CD4-positive, alpha-beta T cell treated with Interleukin-15 for 4 hours (primary cell): ENCODE results near the gene MARCHF10.
"Not testable (repeated sequence)": the region's sequence is repeated elsewhere in the genome, so short reads cannot be mapped to it uniquely, and the experiment has no call there.

Source experiments
- DNase-seq: peaks from one replicate; pipeline ENCODE4 v3.0.0-alpha.2; 2020; ENCODE audit warnings: low spot score

MARCHF10 gene, protein sequence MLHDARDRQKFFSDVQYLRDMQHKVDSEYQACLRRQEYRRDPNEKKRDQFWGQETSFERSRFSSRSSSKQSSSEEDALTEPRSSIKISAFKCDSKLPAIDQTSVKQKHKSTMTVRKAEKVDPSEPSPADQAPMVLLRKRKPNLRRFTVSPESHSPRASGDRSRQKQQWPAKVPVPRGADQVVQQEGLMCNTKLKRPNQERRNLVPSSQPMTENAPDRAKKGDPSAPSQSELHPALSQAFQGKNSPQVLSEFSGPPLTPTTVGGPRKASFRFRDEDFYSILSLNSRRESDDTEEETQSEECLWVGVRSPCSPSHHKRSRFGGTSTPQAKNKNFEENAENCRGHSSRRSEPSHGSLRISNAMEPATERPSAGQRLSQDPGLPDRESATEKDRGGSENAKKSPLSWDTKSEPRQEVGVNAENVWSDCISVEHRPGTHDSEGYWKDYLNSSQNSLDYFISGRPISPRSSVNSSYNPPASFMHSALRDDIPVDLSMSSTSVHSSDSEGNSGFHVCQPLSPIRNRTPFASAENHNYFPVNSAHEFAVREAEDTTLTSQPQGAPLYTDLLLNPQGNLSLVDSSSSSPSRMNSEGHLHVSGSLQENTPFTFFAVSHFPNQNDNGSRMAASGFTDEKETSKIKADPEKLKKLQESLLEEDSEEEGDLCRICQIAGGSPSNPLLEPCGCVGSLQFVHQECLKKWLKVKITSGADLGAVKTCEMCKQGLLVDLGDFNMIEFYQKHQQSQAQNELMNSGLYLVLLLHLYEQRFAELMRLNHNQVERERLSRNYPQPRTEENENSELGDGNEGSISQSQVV

DNA sequence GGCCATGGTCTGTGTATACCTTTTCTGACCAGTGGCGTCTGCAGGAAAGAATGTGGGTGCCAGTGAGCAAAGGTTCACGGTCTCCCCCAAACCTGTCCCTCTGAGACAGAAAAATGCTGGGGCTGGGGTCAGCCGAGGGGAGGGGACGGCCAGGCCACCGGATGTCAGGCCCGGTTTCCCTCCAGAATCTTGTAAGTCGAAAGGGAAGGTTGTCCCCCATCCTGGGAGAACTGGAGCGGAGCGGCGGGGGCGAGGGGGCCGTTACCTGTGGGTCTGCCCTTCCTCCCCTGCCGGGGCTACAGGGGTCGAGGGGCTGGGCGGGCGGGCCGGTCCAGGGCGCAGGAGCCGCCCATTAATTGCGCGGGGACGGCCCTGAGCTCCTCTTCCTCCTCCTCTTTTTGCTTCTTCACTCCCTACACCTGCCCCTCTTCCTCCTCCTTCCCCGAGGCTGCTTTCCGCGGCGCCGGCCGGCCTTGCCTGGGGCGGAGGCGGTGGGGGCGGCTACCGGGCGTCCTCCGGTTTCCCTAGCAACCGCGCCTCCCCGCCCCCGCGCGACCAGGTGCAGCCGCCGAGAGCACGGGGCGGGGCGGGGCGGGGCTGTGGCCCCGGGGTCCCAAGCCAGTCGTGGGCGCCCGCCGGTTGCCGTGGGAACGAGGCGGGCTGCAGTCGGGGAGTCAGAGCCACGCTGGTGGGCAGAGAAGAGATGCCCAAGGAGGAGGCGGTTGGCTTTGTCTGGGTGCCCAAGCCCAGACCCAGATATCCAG lies at the start of gene MARCHF10:
Gene MARCHF10 (minus strand): TSS at position 503 of the 764 bp plus-strand sequence. CDS start 6,579 bp downstream, outside the sequence.
- no peak for DNase-seq

DNA sequence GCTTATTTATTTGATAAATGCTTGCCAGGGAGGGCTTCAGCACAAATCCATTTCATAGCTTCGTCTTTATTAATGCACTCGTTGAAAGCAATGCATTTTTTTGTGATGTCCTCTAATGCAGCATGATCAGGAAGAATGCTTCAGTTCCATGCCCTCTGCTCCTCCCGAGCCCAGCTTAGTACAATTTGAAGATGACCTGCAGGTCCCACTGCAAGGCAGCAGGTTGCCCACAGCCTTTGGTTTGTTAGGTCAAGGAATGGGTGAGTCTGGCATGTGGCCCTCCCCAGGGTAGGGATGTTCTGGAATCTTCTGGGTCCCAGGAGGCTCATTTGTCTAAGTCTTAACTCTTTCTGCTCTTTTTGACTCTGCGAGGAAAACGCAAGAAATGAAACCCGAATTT lies 49.4 kb upstream of the MARCHF10 start:
- DNase-seq: no peak

DNA sequence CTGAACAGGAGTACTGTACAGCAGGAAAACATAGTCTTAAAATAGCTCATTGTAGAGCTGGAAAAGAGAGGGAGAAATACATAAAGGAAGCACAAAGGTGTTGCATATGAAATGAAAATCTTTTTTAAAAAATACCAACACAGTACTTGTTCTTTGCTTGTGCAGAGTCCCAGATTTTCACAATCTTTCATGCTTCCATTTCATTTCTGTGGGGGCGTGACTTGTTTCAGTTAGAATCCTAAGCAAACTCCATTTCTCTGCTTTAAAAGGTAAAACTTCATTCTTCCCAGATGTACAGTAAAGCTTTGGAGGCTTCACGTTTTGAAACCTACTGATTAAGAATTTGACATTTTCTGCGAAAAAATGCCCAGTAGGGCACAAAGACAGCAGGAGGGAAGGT lies 48.5 kb upstream of the MARCHF10 start:
- DNase-seq: no peak

DNA sequence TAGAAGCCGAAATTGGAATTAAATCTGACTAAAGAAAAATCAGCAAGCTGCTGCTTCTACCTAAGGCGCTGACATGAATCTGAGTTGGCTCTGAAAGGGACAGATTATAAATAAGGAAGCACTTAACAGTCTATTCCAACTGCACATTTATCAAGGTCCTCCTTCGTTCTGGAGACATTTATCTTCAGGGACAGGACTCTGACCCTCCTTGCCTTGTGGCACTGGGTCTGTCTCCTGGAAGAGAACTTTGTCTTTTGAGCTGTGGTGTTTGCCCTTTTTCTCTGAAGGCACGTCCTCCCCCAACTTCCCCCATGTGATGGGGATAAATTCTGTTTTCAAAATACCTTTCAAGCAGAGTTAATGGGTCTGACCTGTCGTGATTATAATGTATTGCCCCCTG lies 47.0 kb upstream of the MARCHF10 start:
- DNase-seq: no peak

DNA sequence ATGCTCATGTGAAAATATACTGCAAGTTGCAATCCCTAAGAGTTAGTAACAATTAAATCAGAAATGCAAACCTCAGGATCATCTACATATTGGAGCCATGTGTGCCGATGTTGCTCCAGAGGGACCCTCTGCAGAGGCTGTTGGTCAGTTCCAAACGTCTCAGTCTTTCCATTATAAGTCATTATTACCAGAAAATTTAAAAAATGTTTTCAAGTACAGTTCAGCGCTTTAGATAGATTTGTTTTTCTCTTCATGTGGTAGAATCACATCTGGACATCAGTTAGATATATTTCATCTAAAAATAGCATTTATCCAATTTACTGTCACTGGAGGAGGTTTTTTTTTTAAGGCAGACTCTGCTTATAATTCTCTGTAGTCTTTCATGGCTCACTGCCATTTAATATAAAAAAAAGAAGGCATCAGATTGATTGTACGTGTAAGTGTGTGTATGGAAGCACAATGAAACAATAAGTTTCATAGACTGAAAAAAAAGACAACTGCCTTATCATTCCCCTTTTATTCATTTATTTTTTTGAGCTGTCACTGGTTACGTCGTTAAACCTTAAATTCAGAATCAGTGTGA lies 46.1 kb upstream of the MARCHF10 start:
- no peak for DNase-seq

DNA sequence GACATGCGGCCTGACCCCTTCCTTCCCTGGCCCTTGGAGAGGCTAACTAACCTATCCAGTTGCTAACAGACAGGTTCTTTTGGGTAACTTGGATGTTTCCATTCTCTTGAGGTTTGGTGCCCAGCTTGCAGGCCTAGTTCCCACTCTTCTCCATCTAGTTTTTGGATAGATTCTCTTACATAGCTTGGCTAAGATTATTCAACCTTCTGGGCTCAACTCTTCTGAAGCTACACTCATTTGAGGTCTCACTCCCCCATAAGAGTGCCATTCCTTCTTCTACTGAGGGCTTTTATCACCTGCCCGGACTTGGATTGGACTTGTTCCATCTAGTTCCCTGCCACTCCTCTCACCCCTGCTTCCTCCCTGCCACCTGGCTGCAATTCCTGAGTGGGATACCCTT lies 44.1 kb upstream of the MARCHF10 start:
- DNase-seq: no peak

DNA sequence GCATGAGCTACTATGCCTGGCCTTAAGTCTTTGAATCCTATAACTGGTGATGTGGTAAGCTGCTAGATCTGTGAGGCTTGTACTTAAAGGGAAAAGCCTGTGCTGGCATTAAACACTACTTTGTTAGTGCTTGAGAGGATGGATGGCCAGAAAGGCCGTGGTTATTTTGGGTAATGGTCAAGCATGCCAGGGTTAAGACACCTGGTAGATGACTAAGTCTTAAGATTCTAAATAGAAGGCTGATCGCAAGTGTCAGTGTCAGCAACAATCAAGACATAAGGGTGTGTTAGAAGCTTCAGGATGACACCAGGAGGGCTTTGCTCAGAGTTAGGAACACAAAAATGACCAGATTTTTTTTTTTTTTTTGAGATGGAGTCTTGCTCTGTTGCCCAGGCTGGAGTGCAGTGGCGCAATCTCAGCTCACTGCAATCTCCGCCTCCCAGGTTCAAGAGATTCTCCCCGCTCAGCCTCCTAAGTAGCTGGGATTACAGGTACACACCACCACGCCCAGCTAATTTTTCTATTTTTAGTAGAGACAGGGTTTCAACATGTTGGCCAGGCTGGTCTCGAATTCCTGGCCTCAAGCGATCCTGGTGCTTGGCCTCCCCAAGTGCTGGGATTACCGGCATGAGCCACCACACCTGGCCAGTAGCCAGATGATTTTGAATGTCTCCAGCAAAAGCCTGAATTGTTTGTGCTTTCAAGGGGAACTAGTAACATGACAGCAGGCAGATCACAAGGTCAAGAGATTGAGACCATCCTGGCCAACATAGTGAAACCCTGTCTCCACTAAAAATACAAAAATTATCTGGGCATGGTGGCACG lies 41.7 kb upstream of the MARCHF10 start:
- DNase-seq: not testable (repeated sequence)

DNA sequence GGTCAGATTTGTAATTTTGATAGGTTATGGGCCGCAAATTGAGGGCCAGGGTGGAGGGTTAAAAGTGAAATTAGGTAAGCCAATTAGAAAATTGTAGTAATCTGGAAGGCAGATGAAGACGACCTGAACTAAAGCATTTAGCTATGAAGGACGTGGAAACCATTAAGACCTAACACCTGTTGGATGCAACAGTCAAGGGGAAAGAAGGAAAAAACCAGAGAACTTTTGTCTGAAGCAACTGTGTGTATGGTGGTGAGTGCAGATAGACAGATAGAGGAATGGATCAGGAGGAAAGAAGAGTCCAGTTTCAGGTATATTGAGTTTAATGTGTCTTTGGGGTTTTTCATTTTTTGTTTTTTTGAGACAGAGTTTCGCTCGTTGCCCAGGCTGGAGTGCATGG lies 40.2 kb upstream of the MARCHF10 start:
- DNase-seq: no peak

DNA sequence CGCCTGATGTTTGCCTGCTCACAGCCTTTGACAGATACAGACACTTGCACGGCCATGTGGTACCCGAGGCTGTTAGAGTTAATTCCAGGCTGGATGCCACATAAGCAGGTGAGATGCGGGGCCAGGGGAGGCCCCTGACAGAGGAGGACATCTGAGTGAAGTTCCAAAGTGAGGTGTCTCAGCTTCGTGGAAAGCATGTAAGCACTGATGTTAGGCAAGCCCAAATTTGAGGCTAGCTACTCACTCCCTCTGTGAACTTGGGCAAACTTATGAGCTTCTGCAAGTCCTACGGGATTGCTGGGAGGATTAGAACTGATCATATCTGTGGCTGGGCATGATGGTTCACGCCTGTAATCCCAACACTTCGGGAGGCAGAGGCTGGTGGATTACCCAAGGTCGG lies 39.3 kb upstream of the MARCHF10 start:
- no peak for DNase-seq

DNA sequence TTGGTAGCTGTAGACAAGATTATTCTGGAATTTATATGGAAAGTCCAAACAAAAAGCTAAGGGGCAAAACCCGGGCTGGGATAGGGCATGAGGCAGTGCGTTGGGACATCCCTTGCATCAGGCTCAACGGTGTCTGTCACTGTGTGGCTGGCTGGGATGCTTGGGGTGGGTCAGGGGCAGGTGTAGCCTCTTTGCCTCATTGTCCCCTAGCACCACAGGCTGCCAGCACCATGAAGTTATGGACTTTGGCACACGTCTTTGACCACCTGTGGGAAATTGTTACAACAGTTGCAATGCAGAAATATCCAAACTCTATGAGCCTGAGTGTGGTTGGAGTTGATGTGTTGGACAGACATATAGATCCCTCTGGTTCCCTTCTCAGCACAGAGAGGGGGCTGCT lies 32.8 kb upstream of the MARCHF10 start:
- DNase-seq: no peak

DNA sequence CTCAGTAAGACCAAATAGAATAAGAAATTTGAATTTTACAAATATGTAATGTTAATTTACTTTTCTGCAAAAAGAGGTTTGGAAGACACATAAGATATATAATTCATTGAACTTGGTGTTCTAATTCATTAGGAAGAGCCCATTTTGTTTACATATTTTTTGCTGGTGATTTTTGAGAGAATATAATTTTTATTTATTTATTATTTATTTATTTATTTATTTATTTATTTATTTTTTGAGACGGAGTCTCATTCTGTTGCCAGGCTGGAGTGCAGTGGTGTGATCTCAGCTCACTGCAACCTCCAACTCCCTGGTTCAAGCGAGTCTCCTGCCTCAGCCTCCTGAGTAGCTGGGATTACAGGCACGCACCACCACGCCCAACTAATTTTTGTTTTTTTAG lies 25.7 kb upstream of the MARCHF10 start:
- DNase-seq: not testable (repeated sequence)

DNA sequence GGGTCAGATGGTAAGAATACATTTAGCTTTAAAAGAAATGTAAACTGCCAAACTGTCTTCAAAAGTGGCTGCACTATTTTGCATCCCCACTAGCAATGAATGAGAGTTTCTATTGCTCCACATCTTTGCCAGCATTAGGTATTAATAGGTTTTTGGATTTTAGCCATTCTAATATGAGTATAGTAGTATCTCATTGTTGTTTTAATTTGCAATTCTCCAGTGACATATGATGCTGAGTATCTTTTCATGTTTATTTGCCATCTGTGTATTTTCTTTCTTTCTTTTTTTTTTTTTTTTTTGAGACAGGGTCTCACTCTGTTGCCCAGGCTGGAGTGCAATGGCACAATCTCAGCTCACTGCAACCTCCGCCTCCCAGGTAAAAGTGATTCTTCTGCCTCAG lies 24.3 kb upstream of the MARCHF10 start:
- no peak for DNase-seq

DNA sequence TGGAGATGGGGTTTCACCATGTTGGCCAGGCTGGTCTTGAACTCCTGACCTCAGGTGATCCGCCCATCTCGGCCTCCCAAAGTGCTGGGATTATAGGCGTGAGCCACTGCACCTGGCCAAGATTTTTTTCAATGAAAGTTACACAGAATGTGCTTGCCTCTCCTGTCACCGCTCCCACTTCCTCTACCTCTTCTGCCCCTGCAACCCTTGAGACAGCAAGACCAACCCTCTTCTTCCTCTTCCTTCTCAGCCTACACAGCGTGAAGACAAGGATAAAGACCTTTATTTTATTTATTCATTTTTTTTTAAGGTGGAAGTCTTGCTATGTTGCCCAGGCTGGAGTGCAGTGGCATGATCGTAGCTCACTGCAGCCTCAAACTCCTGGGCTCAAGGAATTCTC lies 23.0 kb upstream of the MARCHF10 start:
- DNase-seq: not testable (repeated sequence)

DNA sequence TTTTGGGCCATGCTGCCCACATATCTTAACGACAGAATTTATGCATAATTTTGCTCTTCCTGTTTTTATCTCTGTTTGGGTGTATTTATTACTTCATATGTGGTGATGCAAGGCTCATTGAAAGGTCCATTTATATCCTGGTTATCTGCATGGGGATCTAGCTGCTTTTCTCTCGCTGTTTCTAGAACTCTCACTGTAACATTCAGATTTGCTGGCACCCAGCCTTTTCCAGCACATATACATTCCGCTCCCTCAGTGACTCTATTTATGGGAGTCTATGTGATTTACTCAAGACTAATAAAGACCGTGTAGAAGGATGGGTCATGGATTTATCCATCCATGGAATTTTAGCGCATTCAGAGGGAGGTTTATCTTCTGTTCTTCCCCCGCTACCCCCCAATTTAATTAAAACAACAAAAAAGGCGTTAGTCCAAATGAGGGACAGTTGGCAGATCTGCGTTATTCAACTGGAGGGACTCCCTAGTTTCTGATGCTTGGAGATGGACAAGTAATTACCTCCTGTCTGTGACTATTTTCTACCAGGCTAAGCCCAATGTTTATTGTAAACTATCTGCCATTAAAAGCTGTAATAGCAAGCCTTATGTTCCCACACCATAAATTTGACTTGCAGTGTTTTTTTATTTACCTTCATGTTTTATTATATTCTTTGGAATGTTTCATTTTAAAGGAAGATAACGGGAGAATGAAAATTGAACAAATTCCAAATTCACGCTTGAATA lies 19.8 kb upstream of the MARCHF10 start:
- DNase-seq: no peak

DNA sequence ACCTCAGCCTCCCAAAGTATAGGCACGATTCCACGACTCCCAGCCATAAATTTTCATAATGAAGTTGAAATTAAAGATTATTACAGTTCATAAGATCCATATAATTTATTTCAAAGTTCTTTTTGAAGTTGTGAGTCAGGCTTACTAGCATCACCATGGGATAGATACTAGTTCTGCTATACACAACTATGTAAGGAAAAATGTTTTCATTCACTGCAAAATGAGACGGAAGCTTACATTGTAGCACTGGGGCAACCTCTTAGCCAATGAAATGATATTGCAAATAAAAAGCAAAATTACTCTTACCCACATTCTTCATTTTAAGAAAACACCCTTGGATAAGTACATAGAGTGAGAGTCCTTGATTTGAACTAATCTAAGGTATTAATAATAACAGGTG lies 18.8 kb upstream of the MARCHF10 start:
- DNase-seq: no peak

DNA sequence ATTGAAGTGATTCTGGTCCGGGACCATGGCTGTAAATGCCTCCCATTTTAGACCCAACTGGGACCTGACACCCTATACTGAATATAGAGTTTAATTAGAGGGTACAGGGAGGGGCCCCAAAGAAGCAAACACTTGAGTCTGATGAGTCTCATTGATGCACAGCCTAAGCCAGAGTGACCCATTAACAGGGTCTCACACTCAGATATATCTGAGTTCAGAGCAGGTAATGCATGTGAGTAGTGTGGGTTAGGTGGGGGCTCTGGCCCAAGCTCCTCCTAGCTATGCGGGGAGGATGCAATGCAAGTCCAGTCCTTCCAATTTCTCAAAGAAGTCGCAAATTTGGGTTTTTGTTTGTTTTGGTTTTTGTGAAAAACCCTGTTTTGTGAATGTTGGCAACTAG lies 17.1 kb upstream of the MARCHF10 start:
- no peak for DNase-seq

DNA sequence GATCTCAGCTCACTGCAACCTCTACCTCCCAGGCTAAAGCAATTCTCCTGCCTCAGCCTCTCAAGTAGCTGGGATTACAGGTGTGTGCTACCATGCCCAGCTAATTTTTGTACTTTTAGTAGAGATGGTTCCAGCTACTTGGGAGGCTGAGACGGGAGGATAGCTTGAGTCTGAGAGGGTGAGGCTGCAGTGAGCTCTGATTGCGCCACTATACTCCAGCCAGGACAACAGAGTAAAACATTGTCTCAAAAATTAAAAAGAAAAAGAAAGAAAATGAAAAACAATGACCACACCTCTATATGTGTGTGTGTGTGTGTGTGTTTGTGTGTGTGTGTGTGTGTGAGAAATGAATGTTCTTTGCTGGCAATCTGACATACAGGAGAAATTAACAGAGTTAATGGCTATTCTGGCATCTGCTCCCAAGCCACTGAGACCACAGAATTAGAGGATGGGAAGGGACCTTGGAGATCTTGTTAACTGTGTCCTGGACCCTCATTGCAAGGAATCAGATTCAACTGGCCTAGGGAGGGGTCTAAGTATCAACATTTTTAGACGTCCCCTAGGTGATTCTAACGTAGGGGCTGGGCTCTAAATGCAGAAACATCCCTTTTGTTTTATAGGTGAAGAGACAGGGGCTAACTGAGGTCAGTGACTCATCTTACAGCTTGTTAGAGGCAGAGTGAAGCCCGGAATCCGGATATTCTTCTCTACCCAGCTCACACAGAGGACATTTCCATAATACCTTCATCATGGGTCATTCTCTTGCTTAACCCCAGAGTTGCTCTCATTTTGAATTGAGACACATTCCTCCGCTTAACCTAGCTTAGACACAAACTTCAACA lies 16.4 kb upstream of the MARCHF10 start:
- DNase-seq: no peak

DNA sequence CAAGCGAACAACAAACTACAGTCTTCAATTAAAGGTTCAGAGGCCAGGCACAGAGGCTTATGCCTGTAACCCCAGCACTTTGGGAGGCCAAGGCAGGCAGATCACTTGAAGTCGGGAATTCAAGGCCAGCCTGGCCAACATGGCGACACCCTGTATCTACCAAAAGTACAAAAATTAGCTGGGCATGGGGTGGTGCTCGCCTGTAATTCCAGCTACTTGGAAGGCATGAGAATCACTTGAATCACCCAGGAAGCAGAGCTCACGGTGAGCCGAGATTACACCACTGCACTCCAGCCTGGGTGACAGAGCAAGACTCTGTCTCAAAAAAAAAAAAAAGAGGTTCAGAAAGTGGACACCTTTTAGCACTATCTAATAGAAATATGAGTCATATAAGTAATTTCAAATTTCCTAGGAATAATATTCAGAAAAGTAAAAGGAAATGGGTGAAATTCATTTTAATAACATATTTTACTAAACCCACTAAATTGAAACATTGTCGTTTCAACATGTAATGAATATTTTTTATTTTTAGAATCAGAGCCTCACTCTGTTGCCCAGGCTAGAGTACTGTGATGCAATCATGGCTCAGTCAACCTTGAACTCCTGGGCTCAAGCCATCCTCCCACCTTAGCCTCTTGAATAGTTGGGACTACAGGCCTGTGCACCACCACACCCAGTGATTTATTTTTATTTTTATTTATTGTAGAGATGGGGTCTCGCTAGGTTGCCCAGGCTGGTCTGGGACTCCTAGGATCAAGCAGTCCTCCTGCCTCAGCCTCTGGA lies 15.2 kb upstream of the MARCHF10 start:
- DNase-seq: no peak
